SIG-M5 treated with dmso at 0.1 percent for 504 hours (cell line): ENCODE results near the gene TRPV3.
"Not testable (repeated sequence)": the region's sequence is repeated elsewhere in the genome, so short reads cannot be mapped to it uniquely, and the experiment has no call there.

Experiments used
- DNase-seq: peaks from one replicate; lab custom pipeline; 2025; ENCODE audit not compliant: unreplicated experiment; lab: John Stamatoyannopoulos, UW

The TRPV3 gene

GRCh38 chr17:3527468-3527867, 30.1 kb downstream of the TRPV3 start:
- no peak for DNase-seq

- no peak for DNase-seq
Observed at GRCh38 chr17:3526971-3527370, 30.6 kb downstream of the TRPV3 start.

GRCh38 chr17:3526491-3526890, 31.1 kb downstream of the TRPV3 start:
- no peak for DNase-seq

- DNase-seq, result no peak
Observed at GRCh38 chr17:3524024-3524423, 33.6 kb downstream of the TRPV3 start.

GRCh38 chr17:3519472-3519871, 38.1 kb downstream of the TRPV3 start:
- DNase-seq, result not testable (repeated sequence)

GRCh38 chr17:3514873-3515272, 42.7 kb downstream of the TRPV3 start:
- no peak for DNase-seq

GRCh38 chr17:3514167-3514566, 43.4 kb downstream of the TRPV3 start:
- DNase-seq, result not testable (repeated sequence)

- DNase-seq, result no peak
Observed at GRCh38 chr17:3513305-3514035, 44.1 kb downstream of the TRPV3 start.

GRCh38 chr17:3512505-3513171, 45.0 kb downstream of the TRPV3 start:
- no peak for DNase-seq

- no peak for DNase-seq
Observed at GRCh38 chr17:3511852-3512504, 45.6 kb downstream of the TRPV3 start.

- DNase-seq, result no peak
Observed at GRCh38 chr17:3510090-3510489, 47.5 kb downstream of the TRPV3 start.

- no peak for DNase-seq
Observed at GRCh38 chr17:3507869-3508268, 49.7 kb downstream of the TRPV3 start.

GRCh38 chr17:3507071-3507470, 50.5 kb downstream of the TRPV3 start:
- DNase-seq, result no peak

GRCh38 chr17:3506054-3506453, 51.6 kb downstream of the TRPV3 start:
- no peak for DNase-seq

- DNase-seq, result no peak
Observed at GRCh38 chr17:3505008-3505407, 52.6 kb downstream of the TRPV3 start.

GRCh38 chr17:3503285-3503684, 54.3 kb downstream of the TRPV3 start:
- DNase-seq, result no peak

GRCh38 chr17:3502466-3502865, 55.1 kb downstream of the TRPV3 start:
- DNase-seq, result no peak

- DNase-seq, result no peak
Observed at GRCh38 chr17:3501344-3501743, 56.3 kb downstream of the TRPV3 start.

- DNase-seq, result no peak
Observed at GRCh38 chr17:3497101-3497500, 60.5 kb downstream of the TRPV3 start.

- DNase-seq, result no peak
Observed at GRCh38 chr17:3485481-3486068, 72.0 kb downstream of the TRPV3 start.

GRCh38 chr17:3482852-3483251, 74.8 kb downstream of the TRPV3 start:
- no peak for DNase-seq

- DNase-seq, result no peak
Observed at GRCh38 chr17:3479988-3480387, 77.6 kb downstream of the TRPV3 start.
